ENCODE measurements around the gene LRRC18.

Gene LRRC18

DNA sequence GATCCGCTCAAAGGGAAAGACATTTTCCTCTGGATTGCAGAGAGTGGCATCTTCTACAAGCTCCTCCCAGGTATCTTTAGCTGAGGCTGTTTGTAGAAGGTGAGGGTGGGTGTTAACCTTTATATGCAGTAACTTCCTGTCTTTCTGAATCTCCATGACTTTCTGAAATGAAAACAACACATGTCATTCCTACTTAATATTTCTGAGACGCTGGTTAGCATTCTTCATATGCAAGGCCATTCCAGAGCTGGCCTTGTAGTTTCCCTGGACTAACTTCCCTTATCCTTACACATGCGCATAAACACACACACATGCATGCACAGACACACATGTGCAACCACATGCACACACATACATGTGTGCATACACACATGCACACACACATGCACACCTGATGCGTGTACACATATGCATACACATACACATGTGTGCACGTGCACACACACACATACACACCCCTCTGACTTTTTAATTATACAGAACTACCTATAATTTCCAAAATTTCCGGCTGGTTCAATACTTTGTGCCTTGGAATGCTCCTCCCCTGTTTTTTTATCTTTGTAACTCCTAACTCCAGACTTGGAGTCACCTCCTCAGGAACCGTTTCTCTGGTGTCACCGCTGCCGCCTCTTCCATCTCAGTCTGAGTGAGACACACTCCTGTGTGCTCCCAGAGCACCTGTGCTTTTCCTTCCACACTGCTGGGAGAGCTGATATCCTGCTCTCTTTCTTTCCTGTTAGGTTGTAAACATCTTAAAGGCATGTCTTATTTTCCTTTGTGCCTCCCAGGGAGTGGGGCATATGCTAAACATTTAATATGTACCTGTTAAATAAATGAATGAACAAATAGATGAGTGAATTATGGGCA is 55.2 kb downstream of the LRRC18 start:
- Histone ChIP-seq H3K36me3 (ENCODE audit: control insufficient read depth, low read length) (no peaks in the 10 kb centered on the region), H3K27ac (ENCODE audit: low read depth, low read length) (no peak overlapping the region), H3K79me2 (ENCODE audit: control insufficient read depth, low read length) (no peaks in the 10 kb centered on the region), H3K4me3 (ENCODE audit: low read length) (no peak overlapping the region), H3K9me2 (replicated peaks; ENCODE audit: control insufficient read depth, low read length) (no peaks in the 10 kb centered on the region), H3K4me1 (ENCODE audit: control insufficient read depth, low read length) (no peaks in the 10 kb centered on the region), H3F3A (ENCODE audit: control insufficient read depth, insufficient read depth) (no peaks in the 10 kb centered on the region), H4K20me1 (ENCODE audit: control insufficient read depth, insufficient read depth, low read depth, low read length) (no peaks in the 10 kb centered on the region), H3K27me3 (ENCODE audit: control insufficient read depth, low read length) (no peaks in the 10 kb centered on the region), H3K4me2 (ENCODE audit: low read length) (no peak overlapping the region), H3K9me3 (ENCODE audit: control insufficient read depth, insufficient read depth, low read length) (no peaks in the 10 kb centered on the region)
- TF ChIP-seq, protein P1, sequence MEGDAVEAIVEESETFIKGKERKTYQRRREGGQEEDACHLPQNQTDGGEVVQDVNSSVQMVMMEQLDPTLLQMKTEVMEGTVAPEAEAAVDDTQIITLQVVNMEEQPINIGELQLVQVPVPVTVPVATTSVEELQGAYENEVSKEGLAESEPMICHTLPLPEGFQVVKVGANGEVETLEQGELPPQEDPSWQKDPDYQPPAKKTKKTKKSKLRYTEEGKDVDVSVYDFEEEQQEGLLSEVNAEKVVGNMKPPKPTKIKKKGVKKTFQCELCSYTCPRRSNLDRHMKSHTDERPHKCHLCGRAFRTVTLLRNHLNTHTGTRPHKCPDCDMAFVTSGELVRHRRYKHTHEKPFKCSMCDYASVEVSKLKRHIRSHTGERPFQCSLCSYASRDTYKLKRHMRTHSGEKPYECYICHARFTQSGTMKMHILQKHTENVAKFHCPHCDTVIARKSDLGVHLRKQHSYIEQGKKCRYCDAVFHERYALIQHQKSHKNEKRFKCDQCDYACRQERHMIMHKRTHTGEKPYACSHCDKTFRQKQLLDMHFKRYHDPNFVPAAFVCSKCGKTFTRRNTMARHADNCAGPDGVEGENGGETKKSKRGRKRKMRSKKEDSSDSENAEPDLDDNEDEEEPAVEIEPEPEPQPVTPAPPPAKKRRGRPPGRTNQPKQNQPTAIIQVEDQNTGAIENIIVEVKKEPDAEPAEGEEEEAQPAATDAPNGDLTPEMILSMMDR (IDR thresholded peaks at IDR 0.05; ENCODE audit: low read depth, low read length, poor library complexity, severe bottlenecking) = no peak
- no peak for TF ChIP-seq EZH2phosphoT487 (IDR thresholded peaks at IDR 0.05; ENCODE audit: borderline replicate concordance, low read length)

- H3K27me3 ChIP-seq (ENCODE audit: control insufficient read depth, low read length) = no peaks in the 10 kb centered on the region
- H3K79me2 ChIP-seq (ENCODE audit: control insufficient read depth, low read length) = no peaks in the 10 kb centered on the region
- no peaks in the 10 kb centered on the region for H3F3A ChIP-seq (ENCODE audit: control insufficient read depth, insufficient read depth)
- no peak overlapping the region for H3K4me3 ChIP-seq (ENCODE audit: low read length)
- no peak overlapping the region for H3K4me2 ChIP-seq (ENCODE audit: low read length)
- TF ChIP-seq, protein P1 (IDR thresholded peaks at IDR 0.05; ENCODE audit: low read depth, low read length, poor library complexity, severe bottlenecking) = no peak
- no peak for TF ChIP-seq EZH2phosphoT487 (IDR thresholded peaks at IDR 0.05; ENCODE audit: borderline replicate concordance, low read length)
- peaks cover under 1% of the 10 kb centered on the region for H3K36me3 ChIP-seq (ENCODE audit: control insufficient read depth, low read length)
- no peaks in the 10 kb centered on the region for H3K9me2 ChIP-seq (replicated peaks; ENCODE audit: control insufficient read depth, low read length)
- H4K20me1 ChIP-seq (ENCODE audit: control insufficient read depth, insufficient read depth, low read depth, low read length) = no peaks in the 10 kb centered on the region
- H3K27ac ChIP-seq (ENCODE audit: low read depth, low read length) = no peak overlapping the region
- no peaks in the 10 kb centered on the region for H3K9me3 ChIP-seq (ENCODE audit: control insufficient read depth, insufficient read depth, low read length)
- H3K4me1 ChIP-seq (ENCODE audit: control insufficient read depth, low read length) = no peaks in the 10 kb centered on the region
Observed at GRCh38 chr10:48883701-48884100, 55.9 kb downstream of the LRRC18 start.

DNA sequence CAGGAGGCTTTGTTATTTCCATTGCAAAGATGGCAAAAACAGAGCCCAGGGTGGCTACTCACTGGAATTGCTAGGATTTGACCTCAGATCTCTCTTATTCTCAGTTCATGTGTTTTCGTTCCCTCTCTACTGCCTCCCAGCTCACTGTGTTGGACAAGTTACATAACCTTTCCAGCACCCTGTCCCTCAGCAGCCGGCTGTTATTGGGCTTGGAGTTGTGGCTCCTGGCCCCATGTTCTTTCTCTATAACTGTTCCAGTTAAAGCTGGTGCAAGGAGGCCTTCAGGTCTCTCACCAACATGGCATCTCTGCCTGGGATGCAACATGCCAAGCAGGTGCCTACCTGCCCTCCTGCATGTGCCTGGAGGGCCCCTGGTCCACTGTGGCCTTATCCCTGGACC is 56.8 kb downstream of the LRRC18 start:
- Histone ChIP-seq H3K4me1 (ENCODE audit: control insufficient read depth, low read length) (no peaks in the 10 kb centered on the region), H3K9me3 (ENCODE audit: control insufficient read depth, insufficient read depth, low read length) (no peaks in the 10 kb centered on the region), H3K79me2 (ENCODE audit: control insufficient read depth, low read length) (no peaks in the 10 kb centered on the region), H3K36me3 (ENCODE audit: control insufficient read depth, low read length) (peaks cover 9% of the 10 kb centered on the region), H3K27me3 (ENCODE audit: control insufficient read depth, low read length) (no peaks in the 10 kb centered on the region), H3K4me2 (ENCODE audit: low read length) (no peak overlapping the region), H4K20me1 (ENCODE audit: control insufficient read depth, insufficient read depth, low read depth, low read length) (no peaks in the 10 kb centered on the region), H3K9me2 (replicated peaks; ENCODE audit: control insufficient read depth, low read length) (no peaks in the 10 kb centered on the region), H3F3A (ENCODE audit: control insufficient read depth, insufficient read depth) (no peaks in the 10 kb centered on the region), H3K27ac (ENCODE audit: low read depth, low read length) (no peak overlapping the region), H3K4me3 (ENCODE audit: low read length) (no peak overlapping the region)
- TF ChIP-seq EZH2phosphoT487 (IDR thresholded peaks at IDR 0.05; ENCODE audit: borderline replicate concordance, low read length) = no peak
- TF ChIP-seq, protein P1 (IDR thresholded peaks at IDR 0.05; ENCODE audit: low read depth, low read length, poor library complexity, severe bottlenecking) = no peak

Measured in DOHH2 (cell line).